ENCODE data around the gene ZIC2. TPM values are rescaled to one million over a fixed set of nuclear protein-coding genes. Genes with fewer than 3 reads are reported as not detected.

The ZIC2 gene
- polyA plus RNA-seq, 1 donor from 2014 or later, result 10.6 TPM

DNA sequence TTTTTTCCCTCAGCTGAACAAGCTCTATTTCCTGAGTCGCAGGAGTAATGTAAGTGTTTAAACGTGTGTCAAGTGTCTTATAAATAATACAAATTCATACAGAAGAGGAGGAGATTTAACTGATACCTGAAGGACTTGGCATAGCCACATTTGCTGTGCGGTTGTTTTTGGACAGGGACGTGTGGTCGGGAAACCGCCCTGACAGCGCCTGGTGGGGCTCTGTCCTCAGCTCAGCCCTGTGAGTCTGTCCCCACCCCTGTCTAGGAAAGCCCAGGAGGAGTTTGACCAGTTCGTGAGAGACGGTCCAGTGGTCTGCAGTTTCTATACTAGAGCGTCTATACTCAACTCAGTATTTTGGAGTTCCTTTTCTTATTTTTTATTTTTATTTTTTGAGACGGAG lies 16.7 kb downstream of the ZIC2 start:
- H3K4me3 ChIP-seq (ENCODE audit: low read length), result no peak overlapping the region
- H3K36me3 ChIP-seq (ENCODE audit: insufficient read depth, low read length), result no peaks in the 10 kb centered on the region
- TF ChIP-seq TAF1 (IDR thresholded peaks at IDR 0.05; ENCODE audit: low read depth) (no peak), RAD21 (conservative IDR thresholded peaks at IDR 0.05) (no peak), POLR2AphosphoS5 (IDR thresholded peaks at IDR 0.05) (no peak), EP300 (conservative IDR thresholded peaks at IDR 0.05; ENCODE audit: poor library complexity, severe bottlenecking) (no peak), EZH2 (IDR thresholded peaks at IDR 0.05; ENCODE audit: borderline replicate concordance, insufficient read depth, low read length, poor library complexity, severe bottlenecking) (no peak), MXI1 (conservative IDR thresholded peaks at IDR 0.05; ENCODE audit: poor library complexity, severe bottlenecking) (no peak), SMC3 (conservative IDR thresholded peaks at IDR 0.05; ENCODE audit: poor library complexity) (no peak)
- TF ChIP-seq, protein P1, sequence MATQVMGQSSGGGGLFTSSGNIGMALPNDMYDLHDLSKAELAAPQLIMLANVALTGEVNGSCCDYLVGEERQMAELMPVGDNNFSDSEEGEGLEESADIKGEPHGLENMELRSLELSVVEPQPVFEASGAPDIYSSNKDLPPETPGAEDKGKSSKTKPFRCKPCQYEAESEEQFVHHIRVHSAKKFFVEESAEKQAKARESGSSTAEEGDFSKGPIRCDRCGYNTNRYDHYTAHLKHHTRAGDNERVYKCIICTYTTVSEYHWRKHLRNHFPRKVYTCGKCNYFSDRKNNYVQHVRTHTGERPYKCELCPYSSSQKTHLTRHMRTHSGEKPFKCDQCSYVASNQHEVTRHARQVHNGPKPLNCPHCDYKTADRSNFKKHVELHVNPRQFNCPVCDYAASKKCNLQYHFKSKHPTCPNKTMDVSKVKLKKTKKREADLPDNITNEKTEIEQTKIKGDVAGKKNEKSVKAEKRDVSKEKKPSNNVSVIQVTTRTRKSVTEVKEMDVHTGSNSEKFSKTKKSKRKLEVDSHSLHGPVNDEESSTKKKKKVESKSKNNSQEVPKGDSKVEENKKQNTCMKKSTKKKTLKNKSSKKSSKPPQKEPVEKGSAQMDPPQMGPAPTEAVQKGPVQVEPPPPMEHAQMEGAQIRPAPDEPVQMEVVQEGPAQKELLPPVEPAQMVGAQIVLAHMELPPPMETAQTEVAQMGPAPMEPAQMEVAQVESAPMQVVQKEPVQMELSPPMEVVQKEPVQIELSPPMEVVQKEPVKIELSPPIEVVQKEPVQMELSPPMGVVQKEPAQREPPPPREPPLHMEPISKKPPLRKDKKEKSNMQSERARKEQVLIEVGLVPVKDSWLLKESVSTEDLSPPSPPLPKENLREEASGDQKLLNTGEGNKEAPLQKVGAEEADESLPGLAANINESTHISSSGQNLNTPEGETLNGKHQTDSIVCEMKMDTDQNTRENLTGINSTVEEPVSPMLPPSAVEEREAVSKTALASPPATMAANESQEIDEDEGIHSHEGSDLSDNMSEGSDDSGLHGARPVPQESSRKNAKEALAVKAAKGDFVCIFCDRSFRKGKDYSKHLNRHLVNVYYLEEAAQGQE (IDR thresholded peaks at IDR 0.05; ENCODE audit: borderline replicate concordance), result no peak
- TF ChIP-seq, protein P2, sequence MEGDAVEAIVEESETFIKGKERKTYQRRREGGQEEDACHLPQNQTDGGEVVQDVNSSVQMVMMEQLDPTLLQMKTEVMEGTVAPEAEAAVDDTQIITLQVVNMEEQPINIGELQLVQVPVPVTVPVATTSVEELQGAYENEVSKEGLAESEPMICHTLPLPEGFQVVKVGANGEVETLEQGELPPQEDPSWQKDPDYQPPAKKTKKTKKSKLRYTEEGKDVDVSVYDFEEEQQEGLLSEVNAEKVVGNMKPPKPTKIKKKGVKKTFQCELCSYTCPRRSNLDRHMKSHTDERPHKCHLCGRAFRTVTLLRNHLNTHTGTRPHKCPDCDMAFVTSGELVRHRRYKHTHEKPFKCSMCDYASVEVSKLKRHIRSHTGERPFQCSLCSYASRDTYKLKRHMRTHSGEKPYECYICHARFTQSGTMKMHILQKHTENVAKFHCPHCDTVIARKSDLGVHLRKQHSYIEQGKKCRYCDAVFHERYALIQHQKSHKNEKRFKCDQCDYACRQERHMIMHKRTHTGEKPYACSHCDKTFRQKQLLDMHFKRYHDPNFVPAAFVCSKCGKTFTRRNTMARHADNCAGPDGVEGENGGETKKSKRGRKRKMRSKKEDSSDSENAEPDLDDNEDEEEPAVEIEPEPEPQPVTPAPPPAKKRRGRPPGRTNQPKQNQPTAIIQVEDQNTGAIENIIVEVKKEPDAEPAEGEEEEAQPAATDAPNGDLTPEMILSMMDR (IDR thresholded peaks at IDR 0.05; ENCODE audit: poor library complexity, severe bottlenecking), result no peak
- no peaks in the 10 kb centered on the region for H4K20me1 ChIP-seq (ENCODE audit: insufficient read depth)
- no peaks in the 10 kb centered on the region for H3F3A ChIP-seq (ENCODE audit: insufficient read depth, low read length, poor library complexity, severe bottlenecking)
- H3K79me2 ChIP-seq (replicated peaks; ENCODE audit: insufficient read depth, low read length), result no peaks in the 10 kb centered on the region
- no peak overlapping the region for H3K9ac ChIP-seq (ENCODE audit: low read length)
- no peak overlapping the region for H2AFZ ChIP-seq (ENCODE audit: low read depth, low read length)
- no peaks in the 10 kb centered on the region for H3K9me2 ChIP-seq (ENCODE audit: insufficient read depth, low read length)
- no peak overlapping the region for H3K4me2 ChIP-seq (ENCODE audit: low read length)
- no peak overlapping the region for H3K27ac ChIP-seq (ENCODE audit: low read length)
- H3K9me3 ChIP-seq (ENCODE audit: low read length), result no peaks in the 10 kb centered on the region
- H3K27me3 ChIP-seq (ENCODE audit: insufficient read depth, low read depth, low read length), result peaks cover 51% of the 10 kb centered on the region

DNA sequence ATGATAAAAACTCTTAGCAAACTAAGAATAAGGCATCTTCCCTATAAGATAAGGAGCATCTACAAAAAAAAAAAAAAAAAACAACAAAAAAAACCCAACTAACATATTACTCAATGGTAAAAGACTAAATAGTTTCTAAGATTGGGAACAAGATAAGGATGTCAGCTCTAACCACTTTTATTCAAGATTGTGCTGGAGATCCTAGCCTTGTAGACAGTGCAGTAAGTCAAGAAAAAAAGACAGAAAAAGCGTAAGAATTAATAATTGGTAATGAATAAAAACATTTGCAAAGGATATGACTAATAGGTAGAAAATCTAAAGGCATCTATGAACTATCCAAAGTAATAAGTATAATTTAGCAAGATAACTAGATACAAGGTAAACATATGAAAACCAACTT lies 33.0 kb downstream of the ZIC2 start:
- H3K9me2 ChIP-seq (ENCODE audit: insufficient read depth, low read length), result no peaks in the 10 kb centered on the region
- H3K27me3 ChIP-seq (ENCODE audit: insufficient read depth, low read depth, low read length), result no peaks in the 10 kb centered on the region
- H4K20me1 ChIP-seq (ENCODE audit: insufficient read depth), result no peaks in the 10 kb centered on the region
- no peaks in the 10 kb centered on the region for H3K79me2 ChIP-seq (replicated peaks; ENCODE audit: insufficient read depth, low read length)
- H3K9ac ChIP-seq (ENCODE audit: low read length), result no peak overlapping the region
- no peak overlapping the region for H3K4me2 ChIP-seq (ENCODE audit: low read length)
- no peaks in the 10 kb centered on the region for H3K9me3 ChIP-seq (ENCODE audit: low read length)
- H2AFZ ChIP-seq (ENCODE audit: low read depth, low read length), result no peak overlapping the region
- H3K27ac ChIP-seq (ENCODE audit: low read length), result no peak overlapping the region
- TF ChIP-seq, protein P1 (IDR thresholded peaks at IDR 0.05; ENCODE audit: borderline replicate concordance), result no peak
- TF ChIP-seq, protein P2 (IDR thresholded peaks at IDR 0.05; ENCODE audit: poor library complexity, severe bottlenecking), result no peak
- TF ChIP-seq EP300 (conservative IDR thresholded peaks at IDR 0.05; ENCODE audit: poor library complexity, severe bottlenecking) (no peak), MXI1 (conservative IDR thresholded peaks at IDR 0.05; ENCODE audit: poor library complexity, severe bottlenecking) (no peak), RAD21 (conservative IDR thresholded peaks at IDR 0.05) (no peak), TAF1 (IDR thresholded peaks at IDR 0.05; ENCODE audit: low read depth) (no peak), SMC3 (conservative IDR thresholded peaks at IDR 0.05; ENCODE audit: poor library complexity) (no peak)
- no peaks in the 10 kb centered on the region for H3F3A ChIP-seq (ENCODE audit: insufficient read depth, low read length, poor library complexity, severe bottlenecking)
- no peak overlapping the region for H3K4me3 ChIP-seq (ENCODE audit: low read length)
- no peaks in the 10 kb centered on the region for H3K36me3 ChIP-seq (ENCODE audit: insufficient read depth, low read length)
